ENCODE measurements around the gene HLCS. TPM values are rescaled to one million over a fixed set of nuclear protein-coding genes. Genes with fewer than 3 reads are reported as not detected.

HLCS gene
- total RNA-seq, 2 donors from 2014 or later: 40.9 to 41.8 TPM

DNA sequence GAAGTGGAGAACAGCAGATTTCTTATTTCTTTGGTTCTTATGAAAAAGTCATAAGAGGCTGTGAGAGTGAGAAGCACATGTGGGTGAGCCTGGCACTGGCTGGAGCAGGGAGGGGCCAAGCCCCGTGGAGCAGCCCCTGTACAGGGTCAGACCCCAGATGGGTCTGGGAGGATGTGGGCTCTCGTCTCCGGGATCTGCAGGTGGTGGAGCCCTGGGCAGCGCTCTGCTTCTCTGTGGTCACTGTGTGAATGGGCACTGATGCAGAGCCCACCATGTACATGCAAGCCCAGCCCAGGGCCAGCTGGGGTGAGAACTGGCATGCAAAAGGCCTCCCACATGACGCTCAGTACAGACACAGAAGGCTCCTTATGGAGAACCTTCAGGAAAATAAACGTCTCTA is 200.0 kb downstream of the HLCS start:
- intact Hi-C loops (cut with DNase I): no loop called here
- H3K4me1 ChIP-seq (replicated peaks): peaks cover 5% of the 10 kb centered on the region
- 96% methylated on average over 6 of the region's 6 CpGs for WGBS
- H3K9me3 ChIP-seq: no peaks in the 10 kb centered on the region
- no peaks in the 10 kb centered on the region for H3K27me3 ChIP-seq (replicated peaks; ENCODE audit: insufficient read depth)
- H3K36me3 ChIP-seq: no peaks in the 10 kb centered on the region
- H3K27ac ChIP-seq: no peak overlapping the region
- H3K4me3 ChIP-seq: no peak overlapping the region
- DNase-seq (ENCODE audit: low spot score): no peak
- TF ChIP-seq POLR2AphosphoS5 (IDR thresholded peaks at IDR 0.05): no peak
- TF ChIP-seq POLR2A (IDR thresholded peaks at IDR 0.05): no peak
- TF ChIP-seq, protein P1, sequence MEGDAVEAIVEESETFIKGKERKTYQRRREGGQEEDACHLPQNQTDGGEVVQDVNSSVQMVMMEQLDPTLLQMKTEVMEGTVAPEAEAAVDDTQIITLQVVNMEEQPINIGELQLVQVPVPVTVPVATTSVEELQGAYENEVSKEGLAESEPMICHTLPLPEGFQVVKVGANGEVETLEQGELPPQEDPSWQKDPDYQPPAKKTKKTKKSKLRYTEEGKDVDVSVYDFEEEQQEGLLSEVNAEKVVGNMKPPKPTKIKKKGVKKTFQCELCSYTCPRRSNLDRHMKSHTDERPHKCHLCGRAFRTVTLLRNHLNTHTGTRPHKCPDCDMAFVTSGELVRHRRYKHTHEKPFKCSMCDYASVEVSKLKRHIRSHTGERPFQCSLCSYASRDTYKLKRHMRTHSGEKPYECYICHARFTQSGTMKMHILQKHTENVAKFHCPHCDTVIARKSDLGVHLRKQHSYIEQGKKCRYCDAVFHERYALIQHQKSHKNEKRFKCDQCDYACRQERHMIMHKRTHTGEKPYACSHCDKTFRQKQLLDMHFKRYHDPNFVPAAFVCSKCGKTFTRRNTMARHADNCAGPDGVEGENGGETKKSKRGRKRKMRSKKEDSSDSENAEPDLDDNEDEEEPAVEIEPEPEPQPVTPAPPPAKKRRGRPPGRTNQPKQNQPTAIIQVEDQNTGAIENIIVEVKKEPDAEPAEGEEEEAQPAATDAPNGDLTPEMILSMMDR (IDR thresholded peaks at IDR 0.05): no peak

DNA sequence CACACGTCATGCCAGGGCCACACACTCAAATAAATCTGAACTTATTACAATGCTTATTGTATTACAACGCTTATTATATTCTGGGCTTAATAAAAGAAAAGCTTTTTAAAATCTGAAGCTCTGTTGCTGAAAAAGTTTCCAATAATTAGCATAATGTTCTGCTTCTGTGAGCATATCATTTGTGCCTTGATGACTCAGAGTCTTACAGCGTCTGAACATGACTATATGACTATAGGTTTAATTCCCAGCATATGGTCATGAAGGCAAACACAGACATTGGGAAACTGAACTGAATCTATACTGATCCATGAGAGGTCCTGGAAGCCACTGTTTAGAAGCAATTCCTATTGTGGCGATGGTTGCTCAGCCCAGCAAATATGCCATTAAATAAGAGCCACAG is 201.2 kb downstream of the HLCS start:
- intact Hi-C loops (cut with DNase I): no loop called here
- no peak overlapping the region for H3K4me3 ChIP-seq
- H3K9me3 ChIP-seq: no peaks in the 10 kb centered on the region
- no peaks in the 10 kb centered on the region for H3K27me3 ChIP-seq (replicated peaks; ENCODE audit: insufficient read depth)
- no peaks in the 10 kb centered on the region for H3K36me3 ChIP-seq
- H3K27ac ChIP-seq: no peak overlapping the region
- 79% methylated on average over 4 of the region's 4 CpGs for WGBS
- TF ChIP-seq POLR2A (IDR thresholded peaks at IDR 0.05) (no peak), POLR2AphosphoS5 (IDR thresholded peaks at IDR 0.05) (no peak)
- TF ChIP-seq, protein P1 (IDR thresholded peaks at IDR 0.05): no peak
- peaks cover 5% of the 10 kb centered on the region for H3K4me1 ChIP-seq (replicated peaks)
- no peak for DNase-seq (ENCODE audit: low spot score)

DNA sequence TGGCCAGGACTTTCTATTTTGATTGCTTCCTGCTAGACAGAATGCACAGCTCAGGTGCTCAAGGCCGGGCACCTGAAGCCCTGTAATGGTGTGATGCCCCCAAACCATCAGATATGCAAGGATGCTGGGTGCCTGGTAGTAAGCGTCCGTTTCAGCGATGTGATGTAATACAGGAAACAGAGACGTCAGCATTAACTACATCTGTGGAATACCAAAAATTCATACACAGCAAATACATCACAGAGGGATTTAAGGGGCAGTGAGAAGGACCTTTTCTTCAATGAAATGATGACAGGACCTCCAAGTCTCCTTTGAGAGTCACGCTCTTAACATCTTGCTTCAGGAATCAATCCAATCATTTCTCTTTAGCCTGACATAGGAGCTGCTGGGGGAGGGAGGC is 203.2 kb downstream of the HLCS start:
- H3K9me3 ChIP-seq: no peaks in the 10 kb centered on the region
- peaks cover under 1% of the 10 kb centered on the region for H3K4me1 ChIP-seq (replicated peaks)
- no peaks in the 10 kb centered on the region for H3K27me3 ChIP-seq (replicated peaks; ENCODE audit: insufficient read depth)
- no peak overlapping the region for H3K27ac ChIP-seq
- H3K36me3 ChIP-seq: no peaks in the 10 kb centered on the region
- no peak overlapping the region for H3K4me3 ChIP-seq
- TF ChIP-seq, protein P1 (IDR thresholded peaks at IDR 0.05): no peak
- TF ChIP-seq POLR2AphosphoS5 (IDR thresholded peaks at IDR 0.05): no peak
- no peak for TF ChIP-seq POLR2A (IDR thresholded peaks at IDR 0.05)
- intact Hi-C loops (cut with DNase I): no loop called here
- no peak for DNase-seq (ENCODE audit: low spot score)
- WGBS: 89% methylated on average over 6 of the region's 6 CpGs

DNA sequence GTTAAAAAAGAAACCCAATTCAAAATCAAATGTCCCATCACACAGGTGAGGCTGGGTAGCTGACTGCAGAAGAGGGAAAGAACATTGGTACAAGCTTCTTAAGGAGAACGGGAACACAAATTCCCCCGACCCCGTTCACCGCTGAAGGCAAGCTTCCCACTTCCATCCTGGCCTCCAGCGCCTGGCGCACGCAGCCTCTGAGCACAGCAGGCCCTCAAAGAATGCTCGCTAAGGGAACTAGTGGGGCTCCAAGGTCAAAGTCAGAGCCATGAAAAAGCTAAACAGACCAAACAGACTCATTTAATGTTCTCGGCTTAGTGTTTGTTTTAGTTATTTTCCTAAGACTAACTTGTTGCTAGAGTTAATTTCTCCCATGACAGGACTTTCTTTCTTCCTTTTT is 203.8 kb downstream of the HLCS start:
- TF ChIP-seq, protein P1 (IDR thresholded peaks at IDR 0.05): no peak
- no peak for TF ChIP-seq POLR2A (IDR thresholded peaks at IDR 0.05)
- no peak for TF ChIP-seq POLR2AphosphoS5 (IDR thresholded peaks at IDR 0.05)
- Histone ChIP-seq H3K9me3 (no peaks in the 10 kb centered on the region), H3K27ac (no peak overlapping the region), H3K27me3 (replicated peaks; ENCODE audit: insufficient read depth) (no peaks in the 10 kb centered on the region), H3K36me3 (no peaks in the 10 kb centered on the region), H3K4me3 (no peak overlapping the region), H3K4me1 (replicated peaks) (no peaks in the 10 kb centered on the region)
- no peak for DNase-seq (ENCODE audit: low spot score)
- WGBS: 95% methylated on average over 9 of the region's 9 CpGs
- intact Hi-C loops (cut with DNase I): no loop called here

DNA sequence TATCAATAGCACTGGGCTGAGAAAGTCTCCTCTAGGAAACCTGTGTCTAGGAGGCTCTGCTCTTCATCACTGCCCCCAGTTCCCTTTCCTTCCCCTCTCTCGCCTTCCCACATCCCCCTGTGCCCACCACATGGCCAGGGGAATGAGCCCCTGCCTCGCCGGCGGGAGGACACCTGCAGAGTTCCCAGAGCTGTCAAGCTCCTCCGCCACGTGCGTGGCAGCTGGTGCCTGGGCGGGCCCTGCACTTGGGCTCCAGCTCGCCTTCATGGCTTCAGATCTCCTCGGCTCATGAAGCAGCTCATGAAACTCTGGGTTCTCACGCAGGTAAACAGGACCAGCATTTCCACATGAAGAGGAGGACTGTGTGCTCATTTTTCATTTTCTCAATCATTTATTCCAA is 204.8 kb downstream of the HLCS start:
- no peak for DNase-seq (ENCODE audit: low spot score)
- Histone ChIP-seq H3K36me3 (no peaks in the 10 kb centered on the region), H3K27ac (no peak overlapping the region), H3K27me3 (replicated peaks; ENCODE audit: insufficient read depth) (no peaks in the 10 kb centered on the region), H3K4me1 (replicated peaks) (no peaks in the 10 kb centered on the region), H3K9me3 (no peaks in the 10 kb centered on the region), H3K4me3 (no peak overlapping the region)
- 95% methylated on average over 11 of the region's 11 CpGs for WGBS
- intact Hi-C loops (cut with DNase I): no loop called here
- TF ChIP-seq POLR2A (IDR thresholded peaks at IDR 0.05) (no peak), POLR2AphosphoS5 (IDR thresholded peaks at IDR 0.05) (no peak)
- TF ChIP-seq, protein P1 (IDR thresholded peaks at IDR 0.05): no peak

Measured in prostate gland (tissue), 2 donors.